RWPE1 (cell line): ENCODE data around the gene MUC6.

Source experiments
- CTCF ChIA-PET: fragments of 350-600 bp; sonication (Branson Sonifier 250); formaldehyde crosslinking; extraction: SDS; loops from one replicate; lab custom pipeline; 2021; lab: Yijun Ruan, JAX
- POLR2A ChIA-PET: fragments of 400-600 bp; formaldehyde crosslinking; extraction: SDS; loops from one replicate; lab custom pipeline; 2020; ENCODE audit warnings: antibody characterized with exemption; ENCODE audit not compliant: low non-redundant PET; lab: Yijun Ruan, JAX
- DNase-seq: peaks from one replicate; pipeline ENCODE4 v3.0.0; 2012; ENCODE audit warnings: low spot score
- H3K27ac ChIP-seq: fragments of 450-650 bp; 2 replicates; pipeline ENCODE4 v1.5.1; 2017
- CTCF ChIP-seq: fragments of 450-650 bp; conservative IDR thresholded peaks from 2 replicates; pipeline ENCODE4 v1.5.1; 2017; ENCODE audit warnings: low read depth, mild to moderate bottlenecking

MUC6 gene

DNA sequence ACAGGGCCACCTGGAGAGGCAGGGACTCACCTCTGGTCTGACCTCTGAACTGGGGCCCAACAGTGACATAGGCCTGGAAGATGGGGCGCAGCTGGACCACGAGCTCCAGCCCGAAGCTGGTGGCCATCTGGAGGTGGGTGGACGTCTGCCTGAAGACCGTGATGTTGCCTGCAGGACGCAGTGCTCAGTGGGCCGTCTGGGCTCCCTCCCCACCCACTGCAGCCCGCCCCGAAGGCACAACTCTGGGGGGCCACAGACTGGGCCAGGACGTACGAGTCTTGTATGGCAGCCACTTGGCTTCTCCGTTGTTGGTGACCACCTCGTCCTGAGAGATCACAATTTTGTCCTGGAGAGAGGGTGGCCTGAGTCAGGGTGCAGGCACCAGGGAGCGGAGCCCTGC lies 7.9 kb downstream of the MUC6 start:
- H3K27ac ChIP-seq = no peak overlapping the region
- no peak for TF ChIP-seq CTCF
- DNase-seq = no peak
- ChIA-PET POLR2A (no interaction called here), CTCF (interaction anchor here (0.6 kb wide), 1 partner anchor 170 kb away, joined by 3 read pairs; no protein-coding TSS in a partner anchor)

- H3K27ac ChIP-seq = no peak overlapping the region
- ChIA-PET POLR2A (no interaction called here), CTCF (interaction anchor here (0.6 kb wide), 1 partner anchor 16 kb away, joined by 3 read pairs; no protein-coding TSS in a partner anchor)
- TF ChIP-seq CTCF = no peak
- DNase-seq = no peak
These were observed 8.3 kb downstream of the MUC6 start for GRCh38 chr11:1028291-1028540.

- H3K27ac ChIP-seq = no peak overlapping the region
- DNase-seq = no peak
- ChIA-PET POLR2A (no interaction called here), CTCF (interaction anchor here (0.6 kb wide), 2 partner anchors 16 to 101 kb away, joined by 3 to 4 read pairs; no protein-coding TSS in a partner anchor)
- no peak for TF ChIP-seq CTCF
These were observed 8.8 kb downstream of the MUC6 start for GRCh38 chr11:1027483-1028290.

- CTCF ChIA-PET = interaction anchor here (0.6 kb wide), 1 partner anchor 100 kb away, joined by 4 read pairs; no protein-coding TSS in a partner anchor
- no peak overlapping the region for H3K27ac ChIP-seq
- no peak for TF ChIP-seq CTCF
- no peak for DNase-seq
- POLR2A ChIA-PET = no interaction called here
These were observed 9.7 kb downstream of the MUC6 start for GRCh38 chr11:1026641-1027482.

GRCh38 chr11:1026163-1026450 lies 10.4 kb downstream of the MUC6 start:
- no peak for DNase-seq
- TF ChIP-seq CTCF = no peak
- ChIA-PET CTCF (no interaction called here), POLR2A (no interaction called here)
- H3K27ac ChIP-seq = no peak overlapping the region

DNA sequence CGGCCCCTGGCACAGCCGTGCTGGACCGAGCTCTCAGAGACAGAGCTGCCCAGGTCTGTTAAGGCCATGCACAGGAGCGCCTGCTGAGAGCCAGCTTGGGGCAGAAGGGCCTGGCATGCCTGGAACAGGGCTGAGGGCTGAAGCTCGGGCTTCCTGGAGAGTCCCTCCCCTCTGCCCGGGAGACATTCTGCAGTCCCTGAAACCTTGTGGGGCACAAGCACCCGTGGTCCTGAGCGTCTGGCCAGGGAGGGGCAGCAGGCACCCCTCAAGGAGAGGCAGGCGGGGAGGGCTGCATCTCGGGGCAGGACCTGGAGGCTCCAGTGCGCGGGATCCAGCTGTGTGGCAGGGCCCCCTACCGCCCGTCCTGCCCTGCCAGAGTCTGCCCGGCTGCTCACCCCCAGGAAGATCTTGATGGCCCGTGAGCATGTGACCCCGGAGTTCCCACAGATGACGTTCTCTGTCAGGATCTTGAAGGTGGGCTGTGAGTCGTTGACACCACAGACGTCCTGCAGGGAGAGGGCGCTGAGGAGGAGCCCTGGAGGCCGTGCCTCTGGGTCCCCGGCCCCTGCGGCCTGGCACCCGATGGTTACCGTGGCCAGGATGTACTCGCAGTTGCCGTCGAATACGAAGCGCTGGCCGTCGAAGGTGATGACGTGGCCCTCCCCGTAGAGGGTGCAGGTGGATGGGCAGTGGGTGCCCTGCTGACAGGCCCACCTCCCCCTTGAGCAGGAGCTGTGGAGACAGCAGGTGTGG lies 10.9 kb downstream of the MUC6 start:
- POLR2A ChIA-PET = no interaction called here
- no peak for DNase-seq
- H3K27ac ChIP-seq = no peak overlapping the region
- no peak for TF ChIP-seq CTCF
- CTCF ChIA-PET = no interaction called here
